ENCODE measurements around the gene ANKRD23. TPM values are rescaled to one million over a fixed set of nuclear protein-coding genes. Genes with fewer than 3 reads are reported as not detected.

Gene ANKRD23
- total RNA-seq, 1 experiment from 2014 or later, result 8.9 TPM

DNA sequence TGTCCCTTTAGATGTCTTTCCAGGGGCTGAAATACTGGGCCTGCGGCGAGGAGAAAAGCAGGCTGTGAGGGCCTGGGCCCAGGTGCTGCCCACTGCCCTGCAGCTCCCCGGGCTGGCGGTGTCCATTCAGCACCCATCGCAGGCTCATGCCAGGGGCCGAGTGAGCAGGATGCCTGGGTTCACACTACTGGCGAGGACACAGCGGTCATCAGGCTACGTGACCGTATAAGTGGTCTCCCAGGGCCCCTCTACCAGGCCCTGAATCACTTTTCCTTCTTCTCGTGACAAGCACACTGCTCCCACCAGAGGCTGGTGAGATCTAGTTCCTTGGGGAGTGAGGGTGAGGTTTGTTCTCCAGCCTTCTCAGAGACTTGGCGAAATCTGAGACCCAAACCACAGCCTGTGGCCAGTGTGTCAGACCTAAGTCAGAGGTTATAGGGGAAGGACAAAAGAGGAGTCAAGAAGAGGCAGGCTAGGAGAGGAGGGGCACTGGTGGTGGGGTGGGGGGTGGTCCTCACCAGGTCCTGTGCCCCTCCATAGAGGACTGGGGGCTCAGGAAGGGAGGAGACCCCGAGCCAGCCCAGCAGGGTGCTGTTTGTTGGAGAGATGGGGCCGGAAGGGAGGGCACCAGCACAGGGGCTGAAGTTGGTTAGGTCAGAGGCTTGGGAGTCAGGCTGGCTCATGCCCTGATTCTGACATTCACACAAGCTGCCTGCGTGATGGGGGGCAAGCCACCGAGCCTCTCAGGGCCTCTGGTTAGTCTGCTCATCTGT lies 32.6 kb upstream of the ANKRD23 start:
- Histone ChIP-seq H3K79me2 (ENCODE audit: low read depth) (no peaks in the 10 kb centered on the region), H3K4me3 (no peak overlapping the region), H3K9me3 (ENCODE audit: insufficient read depth, low read depth) (no peaks in the 10 kb centered on the region), H3K4me1 (replicated peaks; ENCODE audit: insufficient read depth) (peaks cover 81% of the 10 kb centered on the region), H4K20me1 (ENCODE audit: insufficient read depth) (no peaks in the 10 kb centered on the region), H3K4me2 (peak overlapping the region; percentile 59), H2AFZ (no peak overlapping the region), H3F3A (ENCODE audit: insufficient read depth, low read depth) (peaks cover 37% of the 10 kb centered on the region; the same call in 1 of the 2 replicates), H3K27me3 (ENCODE audit: insufficient read depth, low read depth) (no peaks in the 10 kb centered on the region), H3K9me2 (ENCODE audit: insufficient read depth) (no peaks in the 10 kb centered on the region), H3K36me3 (ENCODE audit: low read depth) (no peaks in the 10 kb centered on the region), H3K27ac (peak overlapping the region; percentile 49)
- TF ChIP-seq EZH2 (IDR thresholded peaks at IDR 0.05; ENCODE audit: low read depth), result no peak
- TF ChIP-seq, protein P1, sequence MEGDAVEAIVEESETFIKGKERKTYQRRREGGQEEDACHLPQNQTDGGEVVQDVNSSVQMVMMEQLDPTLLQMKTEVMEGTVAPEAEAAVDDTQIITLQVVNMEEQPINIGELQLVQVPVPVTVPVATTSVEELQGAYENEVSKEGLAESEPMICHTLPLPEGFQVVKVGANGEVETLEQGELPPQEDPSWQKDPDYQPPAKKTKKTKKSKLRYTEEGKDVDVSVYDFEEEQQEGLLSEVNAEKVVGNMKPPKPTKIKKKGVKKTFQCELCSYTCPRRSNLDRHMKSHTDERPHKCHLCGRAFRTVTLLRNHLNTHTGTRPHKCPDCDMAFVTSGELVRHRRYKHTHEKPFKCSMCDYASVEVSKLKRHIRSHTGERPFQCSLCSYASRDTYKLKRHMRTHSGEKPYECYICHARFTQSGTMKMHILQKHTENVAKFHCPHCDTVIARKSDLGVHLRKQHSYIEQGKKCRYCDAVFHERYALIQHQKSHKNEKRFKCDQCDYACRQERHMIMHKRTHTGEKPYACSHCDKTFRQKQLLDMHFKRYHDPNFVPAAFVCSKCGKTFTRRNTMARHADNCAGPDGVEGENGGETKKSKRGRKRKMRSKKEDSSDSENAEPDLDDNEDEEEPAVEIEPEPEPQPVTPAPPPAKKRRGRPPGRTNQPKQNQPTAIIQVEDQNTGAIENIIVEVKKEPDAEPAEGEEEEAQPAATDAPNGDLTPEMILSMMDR (conservative IDR thresholded peaks at IDR 0.05), result no peak
- DNase-seq, result peak; percentile 42 to 70
- CTCF ChIA-PET, result no interaction called here
- intact Hi-C loops (cut with micrococcal nuclease; ENCODE audit: unreplicated experiment), result loop anchor here (1.0 kb wide), 1 partner anchor 8 kb away; no protein-coding TSS in a partner anchor
- POLR2A ChIA-PET (ENCODE audit: unreplicated experiment), result interaction anchor here (2.0 kb wide), 1 partner anchor 8 kb away, joined by 11 read pairs; no protein-coding TSS in a partner anchor
- no TSS peak for BruUV-seq (replicated peaks)

DNA sequence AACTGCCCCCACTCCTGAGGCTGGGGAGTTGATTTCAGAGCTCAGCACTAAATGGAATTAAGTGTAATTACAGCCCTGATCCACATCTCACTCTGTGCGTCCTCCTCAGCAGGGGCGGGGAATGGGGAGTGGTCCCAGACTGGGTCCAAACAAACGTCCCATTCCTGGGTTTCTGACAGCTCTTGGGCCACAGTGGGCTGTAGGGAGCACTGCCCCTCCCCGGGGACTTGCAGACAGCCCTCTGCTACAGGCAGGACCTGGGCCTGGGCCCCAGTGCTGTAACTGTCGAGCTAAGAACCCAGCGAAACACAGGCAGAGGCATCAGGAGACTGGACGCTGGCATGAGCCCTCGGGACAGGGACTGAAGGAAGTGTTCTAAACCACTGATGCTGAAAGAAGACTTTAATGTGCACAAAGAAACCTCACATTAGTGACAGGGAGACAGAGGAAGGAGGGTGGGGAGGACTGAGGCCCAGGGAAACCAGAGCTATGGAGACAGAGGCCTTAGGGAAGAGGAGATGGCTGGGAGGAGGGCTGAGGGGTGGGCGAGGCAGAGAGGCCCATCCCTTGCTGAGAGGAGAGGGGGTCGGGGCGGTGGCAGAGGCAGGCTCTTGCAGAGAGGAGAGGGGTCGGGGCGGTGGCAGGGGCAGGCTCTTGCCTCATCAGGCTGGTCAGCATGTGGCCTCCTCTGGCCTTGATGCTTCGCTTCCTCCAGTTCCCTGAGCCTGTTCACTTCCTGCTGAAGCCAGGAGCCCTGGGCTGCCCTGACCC lies 31.9 kb upstream of the ANKRD23 start:
- H3K9me3 ChIP-seq (ENCODE audit: insufficient read depth, low read depth), result no peaks in the 10 kb centered on the region
- CTCF ChIA-PET, result no interaction called here
- no peak for DNase-seq
- H3K9me2 ChIP-seq (ENCODE audit: insufficient read depth), result no peaks in the 10 kb centered on the region
- no peak overlapping the region for H3K4me3 ChIP-seq
- intact Hi-C loops (cut with micrococcal nuclease; ENCODE audit: unreplicated experiment), result loop anchor here (1.0 kb wide), 1 partner anchor 9 kb away; no protein-coding TSS in a partner anchor
- POLR2A ChIA-PET (ENCODE audit: unreplicated experiment), result interaction anchor here (2.0 kb wide), 1 partner anchor 9 kb away, joined by 11 read pairs; no protein-coding TSS in a partner anchor
- no peaks in the 10 kb centered on the region for H4K20me1 ChIP-seq (ENCODE audit: insufficient read depth)
- no peaks in the 10 kb centered on the region for H3K36me3 ChIP-seq (ENCODE audit: low read depth)
- no peaks in the 10 kb centered on the region for H3K27me3 ChIP-seq (ENCODE audit: insufficient read depth, low read depth)
- H3K27ac ChIP-seq, result peak overlapping the region; percentile 49
- BruUV-seq (replicated peaks), result no TSS peak
- H3K4me2 ChIP-seq, result peak overlapping the region; percentile 59
- H2AFZ ChIP-seq, result no peak overlapping the region
- TF ChIP-seq, protein P1 (conservative IDR thresholded peaks at IDR 0.05), result no peak
- TF ChIP-seq EZH2 (IDR thresholded peaks at IDR 0.05; ENCODE audit: low read depth), result no peak
- peaks cover 43% of the 10 kb centered on the region; the same call in 1 of the 2 replicates for H3F3A ChIP-seq (ENCODE audit: insufficient read depth, low read depth)
- H3K4me1 ChIP-seq (replicated peaks; ENCODE audit: insufficient read depth), result peaks cover 78% of the 10 kb centered on the region
- H3K79me2 ChIP-seq (ENCODE audit: low read depth), result no peaks in the 10 kb centered on the region

DNA sequence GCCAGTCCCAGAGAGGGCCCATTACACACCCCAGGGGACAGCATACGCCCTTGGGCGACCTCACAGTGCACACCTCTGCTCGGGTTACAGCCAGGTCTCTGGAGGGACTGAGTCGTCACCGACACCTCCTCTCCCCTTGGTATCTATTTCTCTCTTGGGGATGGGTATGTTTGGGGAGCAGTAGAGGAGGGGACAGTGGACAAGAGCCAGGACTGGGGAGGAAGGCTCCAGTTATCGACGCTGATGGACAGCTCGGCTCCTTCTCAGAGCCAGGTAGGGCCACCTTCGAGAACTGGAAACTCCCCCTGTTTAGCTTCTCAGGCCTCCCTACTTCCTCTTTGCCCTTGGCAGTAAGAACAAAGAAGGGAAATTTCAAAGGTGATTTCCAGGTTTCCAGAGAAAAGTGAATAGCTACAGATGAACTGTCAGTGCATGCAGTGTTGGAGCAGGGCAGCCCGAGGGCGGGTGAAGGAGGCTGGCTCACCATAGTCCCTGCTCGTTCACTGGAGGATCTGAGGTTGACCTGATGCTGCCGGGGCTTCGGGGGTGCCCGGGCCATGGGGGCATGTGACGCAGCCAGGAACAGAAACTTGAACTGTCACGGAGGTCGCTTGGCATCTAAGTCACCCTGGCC lies 30.5 kb upstream of the ANKRD23 start:
- Histone ChIP-seq H3K9me3 (ENCODE audit: insufficient read depth, low read depth) (no peaks in the 10 kb centered on the region), H2AFZ (no peak overlapping the region), H4K20me1 (ENCODE audit: insufficient read depth) (no peaks in the 10 kb centered on the region), H3K36me3 (ENCODE audit: low read depth) (no peaks in the 10 kb centered on the region), H3K4me1 (replicated peaks; ENCODE audit: insufficient read depth) (peaks cover 77% of the 10 kb centered on the region), H3K4me2 (peak overlapping the region; percentile 59), H3K27ac (peak overlapping the region; percentile 3; the same call in 1 of the 2 replicates), H3K79me2 (ENCODE audit: low read depth) (no peaks in the 10 kb centered on the region), H3K4me3 (no peak overlapping the region), H3K27me3 (ENCODE audit: insufficient read depth, low read depth) (no peaks in the 10 kb centered on the region), H3F3A (ENCODE audit: insufficient read depth, low read depth) (peaks cover 43% of the 10 kb centered on the region; the same call in 1 of the 2 replicates), H3K9me2 (ENCODE audit: insufficient read depth) (no peaks in the 10 kb centered on the region)
- no TSS peak for BruUV-seq (replicated peaks)
- CTCF ChIA-PET, result interaction anchor here (1.1 kb wide), 1 partner anchor 10 kb away, joined by 3 read pairs; no protein-coding TSS in a partner anchor
- POLR2A ChIA-PET (ENCODE audit: unreplicated experiment), result interaction anchor here (0.6 to 2.0 kb wide), 3 partner anchors 10 to 52 kb away, joined by 4 to 11 read pairs (median 7); no protein-coding TSS in a partner anchor
- no peak for TF ChIP-seq EZH2 (IDR thresholded peaks at IDR 0.05; ENCODE audit: low read depth)
- TF ChIP-seq, protein P1 (conservative IDR thresholded peaks at IDR 0.05), result no peak
- intact Hi-C loops (cut with micrococcal nuclease; ENCODE audit: unreplicated experiment), result no loop called here
- peak; percentile 55 to 59 for DNase-seq
